GM12801 (cell line): ENCODE data around the gene FAF2.

ENCODE experiments used
- CTCF ChIP-seq: IDR thresholded peaks from one replicate; pipeline ENCODE4 v1.5.1; 2011; ENCODE audit warnings: control low read depth; ENCODE audit not compliant: insufficient read length; ENCODE audit errors: extremely low read depth

FAF2 gene

GRCh38 chr5:176447978-176448608 is at the start of gene FAF2:
Gene FAF2, plus strand, starts transcription at chr5:176448385. Its CDS starts 23 bp downstream, at chr5:176448408.
- TF ChIP-seq CTCF = no peak

- TF ChIP-seq CTCF = no peak
Measured at GRCh38 chr5:176400382-176401156, 47.6 kb upstream of the FAF2 start.

- TF ChIP-seq CTCF = no peak
Measured at GRCh38 chr5:176401281-176402205, 46.6 kb upstream of the FAF2 start.

- TF ChIP-seq CTCF = no peak
Measured at GRCh38 chr5:176405656-176406435, 42.3 kb upstream of the FAF2 start.

GRCh38 chr5:176406436-176407052 is 41.6 kb upstream of the FAF2 start:
- TF ChIP-seq CTCF = no peak

- TF ChIP-seq CTCF = no peak
Measured at GRCh38 chr5:176407456-176408251, 40.5 kb upstream of the FAF2 start.
